ENCODE data around the gene ZNF580. TPM values are rescaled to one million over a fixed set of nuclear protein-coding genes. Genes with fewer than 3 reads are reported as not detected.

Gene ZNF580
- total RNA-seq, 1 donor from 2014 or later, result 10.4 TPM

- TF ChIP-seq CTCF (IDR thresholded peaks at IDR 0.05; ENCODE audit: insufficient read depth, low read length, poor library complexity, severe bottlenecking), result no peak
- Histone ChIP-seq H3K4me3 (ENCODE audit: low read depth, low read length) (no peak overlapping the region), H3K36me3 (ENCODE audit: control insufficient read depth, insufficient read depth, low read length) (peaks cover 6% of the 10 kb centered on the region), H3K27me3 (ENCODE audit: control insufficient read depth, insufficient read depth, low read length) (no peaks in the 10 kb centered on the region)
- no peak for DNase-seq (ENCODE audit: low read depth)
These were observed 29.7 kb downstream of the ZNF580 start for GRCh38 chr19:55670280-55671053.

- H3K36me3 ChIP-seq (ENCODE audit: control insufficient read depth, insufficient read depth, low read length), result peaks cover 6% of the 10 kb centered on the region
- no peak for DNase-seq (ENCODE audit: low read depth)
- TF ChIP-seq CTCF (IDR thresholded peaks at IDR 0.05; ENCODE audit: insufficient read depth, low read length, poor library complexity, severe bottlenecking), result no peak
- H3K27me3 ChIP-seq (ENCODE audit: control insufficient read depth, insufficient read depth, low read length), result no peaks in the 10 kb centered on the region
- no peak overlapping the region for H3K4me3 ChIP-seq (ENCODE audit: low read depth, low read length)
These were observed 30.2 kb downstream of the ZNF580 start for GRCh38 chr19:55671054-55671378.

GRCh38 chr19:55672418-55672817 lies 31.6 kb downstream of the ZNF580 start:
- no peak for TF ChIP-seq CTCF (IDR thresholded peaks at IDR 0.05; ENCODE audit: insufficient read depth, low read length, poor library complexity, severe bottlenecking)
- Histone ChIP-seq H3K36me3 (ENCODE audit: control insufficient read depth, insufficient read depth, low read length) (peaks cover 5% of the 10 kb centered on the region), H3K27me3 (ENCODE audit: control insufficient read depth, insufficient read depth, low read length) (no peaks in the 10 kb centered on the region), H3K4me3 (ENCODE audit: low read depth, low read length) (no peak overlapping the region)
- DNase-seq (ENCODE audit: low read depth), result no peak

GRCh38 chr19:55673465-55673864 lies 32.7 kb downstream of the ZNF580 start:
- no peak for DNase-seq (ENCODE audit: low read depth)
- no peak for TF ChIP-seq CTCF (IDR thresholded peaks at IDR 0.05; ENCODE audit: insufficient read depth, low read length, poor library complexity, severe bottlenecking)
- Histone ChIP-seq H3K4me3 (ENCODE audit: low read depth, low read length) (no peak overlapping the region), H3K36me3 (ENCODE audit: control insufficient read depth, insufficient read depth, low read length) (peaks cover 5% of the 10 kb centered on the region), H3K27me3 (ENCODE audit: control insufficient read depth, insufficient read depth, low read length) (no peaks in the 10 kb centered on the region)

GRCh38 chr19:55673889-55674288 lies 33.1 kb downstream of the ZNF580 start:
- no peak overlapping the region for H3K4me3 ChIP-seq (ENCODE audit: low read depth, low read length)

More at GRCh38 chr19:55673889-55674288, 33.1 kb downstream of the ZNF580 start:
- TF ChIP-seq CTCF (IDR thresholded peaks at IDR 0.05; ENCODE audit: insufficient read depth, low read length, poor library complexity, severe bottlenecking), result no peak
- DNase-seq (ENCODE audit: low read depth), result no peak
- peaks cover 5% of the 10 kb centered on the region for H3K36me3 ChIP-seq (ENCODE audit: control insufficient read depth, insufficient read depth, low read length)
- no peaks in the 10 kb centered on the region for H3K27me3 ChIP-seq (ENCODE audit: control insufficient read depth, insufficient read depth, low read length)
